WERI-Rb-1 (cell line): ENCODE results near the gene GAPT.

Experiments used
- DNase-seq: peaks from one replicate; pipeline ENCODE4 v3.0.0-alpha.2; 2020
- H3K27ac ChIP-seq: fragments of 250-450 bp; sonication (Bioruptor Pico); 2 replicates; pipeline ENCODE4 v1.5.1; 2020; ENCODE audit warnings: mild to moderate bottlenecking, moderate library complexity
- H3K27me3 ChIP-seq: fragments of 250-450 bp; sonication (Bioruptor Pico); 2 replicates; pipeline ENCODE4 v1.5.1; 2021; ENCODE audit warnings: mild to moderate bottlenecking, low read depth, moderate library complexity; ENCODE audit not compliant: insufficient read depth, severe bottlenecking
- H3K36me3 ChIP-seq: fragments of 250-450 bp; sonication (Bioruptor Pico); 2 replicates; pipeline ENCODE4 v1.5.1; 2020; ENCODE audit warnings: mild to moderate bottlenecking, moderate library complexity
- H3K4me3 ChIP-seq: 2 replicates; pipeline ENCODE4 v1.5.1; 2011; ENCODE audit warnings: low read depth, mild to moderate bottlenecking, control low read depth, low read length
- H3K9me3 ChIP-seq: fragments of 250-450 bp; sonication (Bioruptor Pico); 2 replicates; pipeline ENCODE4 v1.5.1; 2021; ENCODE audit warnings: mild to moderate bottlenecking, moderate library complexity; ENCODE audit not compliant: severe bottlenecking
- TF ChIP-seq, protein P1 (sequence below): IDR thresholded peaks from 2 replicates; pipeline ENCODE4 v1.5.1; 2011; ENCODE audit warnings: low read depth, mild to moderate bottlenecking, control low read depth, inconsistent platforms, low read length

Gene GAPT

DNA sequence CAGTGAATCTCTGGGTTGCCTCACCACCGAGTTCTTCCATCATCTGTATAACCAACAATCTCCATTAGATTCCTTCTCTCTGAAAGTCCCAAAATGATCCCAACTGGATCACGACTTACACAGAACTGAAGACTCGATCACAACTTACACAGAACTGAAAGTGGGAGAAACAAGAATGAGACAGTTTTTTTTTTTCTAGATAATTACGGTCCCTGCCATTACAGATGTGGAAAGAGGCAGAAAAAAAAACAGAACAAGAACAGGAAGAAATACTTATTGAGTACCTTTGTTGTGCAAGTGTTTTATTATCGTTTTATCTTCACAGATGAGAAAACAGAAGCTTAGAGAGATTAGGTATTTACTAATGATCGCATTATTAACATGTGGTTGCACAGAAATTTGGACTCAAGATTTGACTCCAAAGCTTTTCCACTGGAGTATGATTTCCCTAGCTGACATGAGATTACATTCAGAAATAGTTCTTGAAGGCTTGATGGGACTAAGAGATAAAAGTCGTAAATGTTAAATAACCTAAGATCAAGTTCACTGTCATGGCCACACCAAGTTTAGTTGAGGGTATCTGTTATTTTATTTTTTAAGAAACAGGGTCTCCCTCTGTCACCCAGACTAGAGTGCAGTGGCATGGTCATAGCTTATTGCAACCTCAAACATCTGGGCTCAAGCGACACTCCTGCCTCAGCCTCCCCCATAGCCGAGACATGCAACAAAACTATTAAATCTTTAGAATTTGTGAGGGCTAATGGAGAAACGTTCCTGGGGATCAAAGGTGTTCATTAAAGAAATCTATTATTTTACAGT lies 40.2 kb upstream of the GAPT start:
- Histone ChIP-seq H3K9me3 (no peaks in the 10 kb centered on the region), H3K36me3 (peaks cover 13% of the 10 kb centered on the region), H3K27ac (no peak overlapping the region), H3K27me3 (no peaks in the 10 kb centered on the region), H3K4me3 (no peak overlapping the region)
- TF ChIP-seq, protein P1, sequence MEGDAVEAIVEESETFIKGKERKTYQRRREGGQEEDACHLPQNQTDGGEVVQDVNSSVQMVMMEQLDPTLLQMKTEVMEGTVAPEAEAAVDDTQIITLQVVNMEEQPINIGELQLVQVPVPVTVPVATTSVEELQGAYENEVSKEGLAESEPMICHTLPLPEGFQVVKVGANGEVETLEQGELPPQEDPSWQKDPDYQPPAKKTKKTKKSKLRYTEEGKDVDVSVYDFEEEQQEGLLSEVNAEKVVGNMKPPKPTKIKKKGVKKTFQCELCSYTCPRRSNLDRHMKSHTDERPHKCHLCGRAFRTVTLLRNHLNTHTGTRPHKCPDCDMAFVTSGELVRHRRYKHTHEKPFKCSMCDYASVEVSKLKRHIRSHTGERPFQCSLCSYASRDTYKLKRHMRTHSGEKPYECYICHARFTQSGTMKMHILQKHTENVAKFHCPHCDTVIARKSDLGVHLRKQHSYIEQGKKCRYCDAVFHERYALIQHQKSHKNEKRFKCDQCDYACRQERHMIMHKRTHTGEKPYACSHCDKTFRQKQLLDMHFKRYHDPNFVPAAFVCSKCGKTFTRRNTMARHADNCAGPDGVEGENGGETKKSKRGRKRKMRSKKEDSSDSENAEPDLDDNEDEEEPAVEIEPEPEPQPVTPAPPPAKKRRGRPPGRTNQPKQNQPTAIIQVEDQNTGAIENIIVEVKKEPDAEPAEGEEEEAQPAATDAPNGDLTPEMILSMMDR, result no peak
- DNase-seq, result no peak

DNA sequence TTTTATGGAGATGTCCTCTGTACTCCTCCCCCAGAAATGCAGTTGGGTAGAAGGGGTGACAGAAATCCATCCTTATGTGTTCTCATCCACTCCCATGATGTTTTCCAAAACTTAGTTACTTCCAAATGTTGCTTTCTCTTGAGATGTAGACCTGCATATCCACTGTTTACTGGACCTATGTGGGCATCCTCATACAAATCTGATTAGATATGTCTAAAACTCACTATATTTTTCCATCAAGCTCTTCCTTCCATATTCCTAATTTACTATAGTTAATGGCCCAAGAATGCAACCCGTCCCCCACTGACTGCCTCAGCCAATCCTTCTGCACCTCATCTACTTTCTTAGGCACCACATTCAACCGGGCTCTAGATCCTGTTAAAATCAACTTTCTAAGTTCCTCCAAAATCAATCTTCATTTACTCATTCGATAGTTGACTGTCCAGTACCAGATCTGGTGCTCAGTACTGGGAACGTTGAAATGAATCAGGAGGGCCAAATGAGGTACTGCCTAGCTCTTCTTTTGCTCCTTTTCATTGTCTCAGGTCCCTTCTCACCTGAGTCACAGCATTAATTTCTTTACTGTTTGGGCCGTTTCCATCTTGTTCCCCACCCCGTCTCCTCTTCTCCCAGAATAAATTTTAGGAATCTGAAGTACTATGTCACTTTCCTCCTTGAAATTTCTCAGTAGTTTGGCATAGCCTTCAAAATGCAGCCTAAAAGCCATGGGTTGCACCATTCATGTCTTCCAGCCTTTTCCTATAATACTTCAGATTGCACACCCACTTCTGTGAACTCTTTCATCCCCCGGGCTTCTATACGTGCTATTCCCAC lies 39.3 kb upstream of the GAPT start:
- Histone ChIP-seq H3K4me3 (no peak overlapping the region), H3K9me3 (no peaks in the 10 kb centered on the region), H3K27ac (no peak overlapping the region), H3K27me3 (no peaks in the 10 kb centered on the region), H3K36me3 (peaks cover 13% of the 10 kb centered on the region)
- TF ChIP-seq, protein P1, result no peak
- no peak for DNase-seq

DNA sequence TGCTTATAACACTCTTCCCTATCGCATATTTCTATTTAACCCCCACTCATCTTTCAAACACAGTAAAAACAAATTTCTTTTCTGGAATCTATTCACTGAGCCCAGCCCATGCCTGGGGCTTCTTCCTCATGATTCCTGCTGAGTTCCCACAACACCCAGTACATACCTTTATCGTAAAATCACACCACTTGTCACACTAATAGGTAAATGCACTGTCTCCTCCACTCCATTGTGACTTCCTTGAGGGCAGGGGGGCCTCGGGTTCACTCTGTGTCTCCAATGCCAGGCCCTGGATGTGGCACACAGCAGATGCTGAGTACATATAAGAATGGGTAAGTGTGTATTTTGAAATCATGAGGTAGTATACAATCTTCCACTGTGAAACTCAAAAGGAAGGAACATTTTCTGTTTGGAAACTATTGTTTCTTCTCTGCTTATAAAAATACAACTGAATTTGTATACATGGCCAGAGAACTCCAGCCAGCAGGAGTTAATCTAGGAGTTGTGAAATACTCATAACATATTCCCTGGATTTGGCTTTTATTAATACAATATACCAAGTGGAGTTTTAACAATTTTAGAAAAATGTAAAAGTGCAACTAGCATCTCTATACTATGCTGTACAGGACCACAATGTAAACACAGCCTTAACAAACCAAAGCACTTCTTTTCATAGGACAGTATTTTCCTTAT lies 38.5 kb upstream of the GAPT start:
- Histone ChIP-seq H3K36me3 (peaks cover 13% of the 10 kb centered on the region), H3K27ac (no peak overlapping the region), H3K4me3 (no peak overlapping the region), H3K9me3 (no peaks in the 10 kb centered on the region), H3K27me3 (no peaks in the 10 kb centered on the region)
- no peak for DNase-seq
- TF ChIP-seq, protein P1, result no peak

DNA sequence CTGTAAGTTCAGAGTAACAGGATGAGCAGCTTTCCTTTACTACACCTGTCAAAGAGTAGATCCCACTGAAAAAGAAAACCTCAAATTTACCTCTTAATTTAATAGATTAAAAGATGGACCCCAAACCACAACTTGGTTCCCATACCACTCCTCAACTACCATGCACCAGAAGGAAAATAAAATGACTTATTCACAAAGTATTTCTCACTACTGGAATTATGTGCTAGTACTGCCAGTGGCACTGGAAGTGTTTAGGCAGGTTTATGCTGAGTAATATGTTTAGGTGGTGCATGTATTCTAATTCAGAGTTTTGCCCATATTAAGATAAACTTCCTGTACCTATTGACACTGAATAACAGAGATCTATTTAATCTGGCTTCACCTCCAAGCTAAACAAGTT lies 37.9 kb upstream of the GAPT start:
- Histone ChIP-seq H3K4me3 (no peak overlapping the region), H3K27me3 (no peaks in the 10 kb centered on the region), H3K36me3 (peaks cover 13% of the 10 kb centered on the region), H3K27ac (no peak overlapping the region), H3K9me3 (no peaks in the 10 kb centered on the region)
- TF ChIP-seq, protein P1, result no peak
- no peak for DNase-seq

DNA sequence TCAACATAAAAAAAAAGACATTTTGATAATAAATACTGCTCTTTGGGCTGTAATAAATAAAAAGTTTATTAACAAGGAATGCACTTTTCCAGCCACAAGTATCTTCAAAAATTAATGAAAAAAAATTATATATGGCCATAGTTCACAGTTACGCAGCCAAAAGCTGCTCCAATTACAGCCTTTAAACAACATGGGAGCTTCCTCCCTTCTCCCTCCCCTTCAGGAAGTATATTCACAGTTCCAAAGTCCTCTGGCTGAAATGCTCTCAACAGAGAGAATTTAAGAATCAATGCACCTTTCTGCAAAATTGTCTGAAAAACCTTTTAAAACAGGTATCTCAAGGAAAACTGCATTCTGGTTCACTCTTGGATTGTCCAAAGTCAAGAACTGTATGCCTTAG lies 37.2 kb upstream of the GAPT start:
- no peak overlapping the region for H3K27ac ChIP-seq
- H3K27me3 ChIP-seq, result no peaks in the 10 kb centered on the region
- no peak for DNase-seq
- H3K9me3 ChIP-seq, result no peaks in the 10 kb centered on the region
- peaks cover 13% of the 10 kb centered on the region for H3K36me3 ChIP-seq
- no peak overlapping the region for H3K4me3 ChIP-seq
- TF ChIP-seq, protein P1, result no peak
